Body of pancreas (tissue), 4 donors: Measurements from ENCODE around the gene CFAP157.

ENCODE experiments used
- POLR2A ChIP-seq, 3 donors: fragments of 450-650 bp; IDR thresholded peaks; one replicate each; pipeline ENCODE4 v1.6.1; 2016; ENCODE audit warnings: antibody characterized with exemption in 3 of 3, mild to moderate bottlenecking in 2 of 3
- TF ChIP-seq, protein P1 (sequence below), 7 experiments: fragments of 450-650 bp in 4 of 7; fragments of 200-600 bp in 3 of 7; sonication (generic) in 3 of 7; IDR thresholded peaks; one replicate each; pipeline ENCODE4 v1.5.1; 2016 to 2019; ENCODE audit warnings: antibody characterized with exemption in 7 of 7

DNA sequence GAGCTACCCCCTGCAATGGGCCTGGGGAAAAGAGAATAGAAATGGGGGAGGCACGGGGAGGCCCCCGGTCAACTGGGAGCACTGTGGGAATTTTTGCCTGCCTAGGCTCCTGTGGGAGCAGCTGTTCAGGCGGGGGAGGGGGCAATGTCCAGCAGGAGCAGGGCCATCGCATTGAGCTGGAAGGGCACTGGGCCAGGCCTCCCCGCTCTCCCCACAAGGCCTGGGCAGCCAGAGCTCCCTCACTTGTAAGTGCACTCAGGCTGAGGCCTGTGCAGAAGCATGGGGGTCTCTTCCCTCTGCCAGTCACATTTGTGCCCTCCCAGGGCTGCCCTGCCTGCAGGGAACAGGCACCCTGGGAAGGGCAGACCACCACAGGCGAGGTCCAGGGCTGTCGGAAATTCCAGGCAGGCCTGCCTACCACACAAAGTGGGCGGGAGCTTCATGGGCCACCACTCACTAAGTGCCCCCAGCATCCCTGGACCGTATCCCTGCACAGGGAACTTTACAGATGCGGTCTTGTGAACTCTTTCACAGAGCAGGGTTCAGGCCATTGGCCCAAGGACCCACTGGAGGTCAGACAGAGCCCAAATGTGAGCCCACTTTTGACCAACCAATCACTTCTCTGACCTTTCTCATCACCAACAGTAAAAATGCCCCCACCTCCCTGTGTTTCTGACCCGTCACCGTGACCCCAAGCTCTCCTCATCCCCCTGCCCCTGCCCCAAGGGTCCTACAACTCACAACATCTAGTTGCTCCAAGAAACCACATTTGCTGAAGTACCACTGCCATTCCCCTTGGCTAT, 1.0 kb upstream of the CFAP157 start:
- TF ChIP-seq, protein P1, sequence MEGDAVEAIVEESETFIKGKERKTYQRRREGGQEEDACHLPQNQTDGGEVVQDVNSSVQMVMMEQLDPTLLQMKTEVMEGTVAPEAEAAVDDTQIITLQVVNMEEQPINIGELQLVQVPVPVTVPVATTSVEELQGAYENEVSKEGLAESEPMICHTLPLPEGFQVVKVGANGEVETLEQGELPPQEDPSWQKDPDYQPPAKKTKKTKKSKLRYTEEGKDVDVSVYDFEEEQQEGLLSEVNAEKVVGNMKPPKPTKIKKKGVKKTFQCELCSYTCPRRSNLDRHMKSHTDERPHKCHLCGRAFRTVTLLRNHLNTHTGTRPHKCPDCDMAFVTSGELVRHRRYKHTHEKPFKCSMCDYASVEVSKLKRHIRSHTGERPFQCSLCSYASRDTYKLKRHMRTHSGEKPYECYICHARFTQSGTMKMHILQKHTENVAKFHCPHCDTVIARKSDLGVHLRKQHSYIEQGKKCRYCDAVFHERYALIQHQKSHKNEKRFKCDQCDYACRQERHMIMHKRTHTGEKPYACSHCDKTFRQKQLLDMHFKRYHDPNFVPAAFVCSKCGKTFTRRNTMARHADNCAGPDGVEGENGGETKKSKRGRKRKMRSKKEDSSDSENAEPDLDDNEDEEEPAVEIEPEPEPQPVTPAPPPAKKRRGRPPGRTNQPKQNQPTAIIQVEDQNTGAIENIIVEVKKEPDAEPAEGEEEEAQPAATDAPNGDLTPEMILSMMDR (IDR thresholded peaks at IDR 0.05): no peak
- TF ChIP-seq POLR2A (IDR thresholded peaks at IDR 0.05): no peak
